ENCODE measurements around the gene CLIC1. TPM values are rescaled to one million over a fixed set of nuclear protein-coding genes. Genes with fewer than 3 reads are reported as not detected.

Gene CLIC1
- total RNA-seq, 1 donor from 2014 or later = 234 TPM

GRCh38 chr6:31741815-31742214 is 5.5 kb upstream of the CLIC1 start:
- no peak overlapping the region for H3K4me2 ChIP-seq
- peaks cover 68% of the 10 kb centered on the region for H3K4me1 Mint-ChIP-seq
- no peak for TF ChIP-seq EZH2phosphoT487 (IDR thresholded peaks at IDR 0.05)
- no peak for TF ChIP-seq CTCF (IDR thresholded peaks at IDR 0.05)
- TF ChIP-seq EZH2 (IDR thresholded peaks at IDR 0.05) = no peak
- H3K4me1 ChIP-seq = peaks cover 58% of the 10 kb centered on the region
- peak overlapping the region; percentile 94 for H3K4me3 Mint-ChIP-seq
- no peaks in the 10 kb centered on the region for H4K20me1 ChIP-seq (ENCODE audit: low read depth)
- no peak overlapping the region for H3K9ac ChIP-seq
- H3K27ac Mint-ChIP-seq = no peak overlapping the region
- no peaks in the 10 kb centered on the region for H3K36me3 ChIP-seq
- no peak for DNase-seq (ENCODE audit: low spot score)
- H3K27me3 ChIP-seq = no peaks in the 10 kb centered on the region
- H3K27me3 Mint-ChIP-seq (ENCODE audit: insufficient read depth, low read depth) = peaks cover 11% of the 10 kb centered on the region
- H3K36me3 Mint-ChIP-seq = peaks cover 26% of the 10 kb centered on the region
- no peaks in the 10 kb centered on the region for H3K9me3 Mint-ChIP-seq
- H3K79me2 ChIP-seq (ENCODE audit: low read depth) = peaks cover 14% of the 10 kb centered on the region
- H3F3A ChIP-seq (ENCODE audit: low read depth) = peaks cover 54% of the 10 kb centered on the region
- H3K9me3 ChIP-seq (ENCODE audit: low read depth) = no peaks in the 10 kb centered on the region
- H3K4me3 ChIP-seq = no peak overlapping the region
- H3K27ac ChIP-seq = no peak overlapping the region
- H2AFZ ChIP-seq (replicated peaks) = no peak overlapping the region

GRCh38 chr6:31740397-31741223 is 4.3 kb upstream of the CLIC1 start:
- H3K9me3 Mint-ChIP-seq = no peaks in the 10 kb centered on the region
- Histone ChIP-seq H2AFZ (replicated peaks) (peak overlapping the region; percentile 5), H3F3A (ENCODE audit: low read depth) (peaks cover 66% of the 10 kb centered on the region), H3K79me2 (ENCODE audit: low read depth) (peaks cover 26% of the 10 kb centered on the region), H3K4me1 (peaks cover 61% of the 10 kb centered on the region), H3K4me3 (peak overlapping the region; percentile 48), H3K9ac (no peak overlapping the region), H3K4me2 (peak overlapping the region; percentile 76), H3K9me3 (ENCODE audit: low read depth) (no peaks in the 10 kb centered on the region), H3K27ac (peak overlapping the region; percentile 64), H3K27me3 (no peaks in the 10 kb centered on the region), H4K20me1 (ENCODE audit: low read depth) (no peaks in the 10 kb centered on the region), H3K36me3 (no peaks in the 10 kb centered on the region)
- H3K4me3 Mint-ChIP-seq = peak overlapping the region; percentile 94
- H3K36me3 Mint-ChIP-seq = peaks cover 26% of the 10 kb centered on the region
- H3K27ac Mint-ChIP-seq = peak overlapping the region; percentile 100
- no peak for DNase-seq (ENCODE audit: low spot score)
- H3K27me3 Mint-ChIP-seq (ENCODE audit: insufficient read depth, low read depth) = peaks cover 8% of the 10 kb centered on the region
- TF ChIP-seq EZH2phosphoT487 (IDR thresholded peaks at IDR 0.05) (no peak), CTCF (IDR thresholded peaks at IDR 0.05) (no peak), EZH2 (IDR thresholded peaks at IDR 0.05) (no peak)
- H3K4me1 Mint-ChIP-seq = peaks cover 76% of the 10 kb centered on the region

GRCh38 chr6:31739639-31740396 is 3.5 kb upstream of the CLIC1 start, which contains the start of gene MSH5:
Gene MSH5, plus strand, starts transcription at chr6:31740005. Its CDS starts 462 bp downstream, at chr6:31740467.
- DNase-seq (ENCODE audit: low spot score) = peak; percentile 99
- Histone ChIP-seq H3K36me3 (no peaks in the 10 kb centered on the region), H3K9me3 (ENCODE audit: low read depth) (no peaks in the 10 kb centered on the region), H3K79me2 (ENCODE audit: low read depth) (peaks cover 34% of the 10 kb centered on the region), H3K9ac (no peak within 1 kb of the TSS), H3K4me2 (peak within 1 kb of the TSS; percentile 99), H3F3A (ENCODE audit: low read depth) (peaks cover 62% of the 10 kb centered on the region), H3K4me3 (peak within 1 kb of the TSS; percentile 48), H3K27me3 (no peaks in the 10 kb centered on the region), H3K4me1 (peaks cover 55% of the 10 kb centered on the region), H4K20me1 (ENCODE audit: low read depth) (peaks cover 3% of the 10 kb centered on the region), H2AFZ (replicated peaks) (peak within 1 kb of the TSS; percentile 5), H3K27ac (peak within 1 kb of the TSS; percentile 64)
- H3K36me3 Mint-ChIP-seq = peaks cover 20% of the 10 kb centered on the region
- no peaks in the 10 kb centered on the region for H3K9me3 Mint-ChIP-seq
- peak within 1 kb of the TSS; percentile 94 for H3K4me3 Mint-ChIP-seq
- TF ChIP-seq EZH2 (IDR thresholded peaks at IDR 0.05) (no peak), CTCF (IDR thresholded peaks at IDR 0.05) (no peak), EZH2phosphoT487 (IDR thresholded peaks at IDR 0.05) (no peak)
- peak within 1 kb of the TSS; percentile 100 for H3K27ac Mint-ChIP-seq
- peaks cover 8% of the 10 kb centered on the region for H3K27me3 Mint-ChIP-seq (ENCODE audit: insufficient read depth, low read depth)
- peaks cover 72% of the 10 kb centered on the region for H3K4me1 Mint-ChIP-seq

Measured in neural progenitor cell (in vitro differentiated cells).